Measurements from ENCODE around the gene DBP.

DBP gene

GRCh38 chr19:48625891-48626327, 11.3 kb downstream of the DBP start:
- DNase-seq (ENCODE audit: low read depth), result no peak
- H3K4me3 ChIP-seq (ENCODE audit: low read depth, low read length), result no peak overlapping the region
- TF ChIP-seq, protein P1, sequence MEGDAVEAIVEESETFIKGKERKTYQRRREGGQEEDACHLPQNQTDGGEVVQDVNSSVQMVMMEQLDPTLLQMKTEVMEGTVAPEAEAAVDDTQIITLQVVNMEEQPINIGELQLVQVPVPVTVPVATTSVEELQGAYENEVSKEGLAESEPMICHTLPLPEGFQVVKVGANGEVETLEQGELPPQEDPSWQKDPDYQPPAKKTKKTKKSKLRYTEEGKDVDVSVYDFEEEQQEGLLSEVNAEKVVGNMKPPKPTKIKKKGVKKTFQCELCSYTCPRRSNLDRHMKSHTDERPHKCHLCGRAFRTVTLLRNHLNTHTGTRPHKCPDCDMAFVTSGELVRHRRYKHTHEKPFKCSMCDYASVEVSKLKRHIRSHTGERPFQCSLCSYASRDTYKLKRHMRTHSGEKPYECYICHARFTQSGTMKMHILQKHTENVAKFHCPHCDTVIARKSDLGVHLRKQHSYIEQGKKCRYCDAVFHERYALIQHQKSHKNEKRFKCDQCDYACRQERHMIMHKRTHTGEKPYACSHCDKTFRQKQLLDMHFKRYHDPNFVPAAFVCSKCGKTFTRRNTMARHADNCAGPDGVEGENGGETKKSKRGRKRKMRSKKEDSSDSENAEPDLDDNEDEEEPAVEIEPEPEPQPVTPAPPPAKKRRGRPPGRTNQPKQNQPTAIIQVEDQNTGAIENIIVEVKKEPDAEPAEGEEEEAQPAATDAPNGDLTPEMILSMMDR (IDR thresholded peaks at IDR 0.05; ENCODE audit: control insufficient read depth, extremely low read depth, insufficient read depth), result no peak

DNA sequence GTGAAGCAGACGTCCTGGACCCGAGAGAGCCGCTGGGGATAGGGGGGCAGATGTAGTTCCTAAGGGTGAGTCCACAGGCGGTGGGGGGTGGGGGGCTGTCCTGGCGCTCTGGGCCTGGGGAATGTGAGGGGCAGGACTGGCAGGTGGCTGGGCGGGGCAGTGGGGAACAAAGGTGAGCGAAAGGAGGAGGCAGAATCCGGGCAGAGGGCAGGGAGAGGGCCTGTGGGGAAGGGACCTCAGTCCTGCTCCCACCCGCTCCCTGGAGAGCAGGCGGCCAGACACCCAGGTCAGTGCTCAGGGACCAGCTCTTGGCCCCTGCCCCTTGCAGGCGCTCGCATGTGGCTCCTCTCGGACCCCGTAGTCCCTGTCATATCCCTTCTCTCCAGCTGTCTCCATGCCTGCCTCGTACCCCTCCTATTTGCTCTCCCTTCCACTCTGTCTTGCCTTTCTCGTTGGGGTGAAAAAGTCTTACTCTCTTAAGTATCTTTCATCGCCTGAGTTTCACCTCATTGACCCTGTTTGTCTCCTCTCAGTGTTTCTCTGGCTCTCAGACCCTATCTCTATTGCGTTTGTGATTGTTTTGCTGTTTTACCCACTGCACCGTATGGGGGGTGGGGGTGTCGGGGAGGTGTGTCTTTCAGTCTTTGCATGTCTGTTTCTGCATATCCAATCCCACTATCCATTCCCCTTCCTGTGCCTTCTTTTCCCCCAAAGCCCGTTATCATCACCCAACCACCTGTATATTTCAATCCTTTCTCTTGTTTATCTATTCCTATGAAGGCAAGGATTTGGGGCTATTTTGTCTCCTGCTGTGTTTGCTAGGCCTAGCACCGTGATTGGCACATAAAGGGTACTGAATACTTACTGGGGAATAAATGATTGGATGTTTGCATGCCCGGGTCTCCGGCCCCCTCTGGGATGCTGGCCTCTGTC, 12.1 kb downstream of the DBP start:
- TF ChIP-seq, protein P1 (IDR thresholded peaks at IDR 0.05; ENCODE audit: control insufficient read depth, extremely low read depth, insufficient read depth), result no peak
- H3K4me3 ChIP-seq (ENCODE audit: low read depth, low read length), result peak overlapping the region; percentile 64
- DNase-seq (ENCODE audit: low read depth), result no peak

DNA sequence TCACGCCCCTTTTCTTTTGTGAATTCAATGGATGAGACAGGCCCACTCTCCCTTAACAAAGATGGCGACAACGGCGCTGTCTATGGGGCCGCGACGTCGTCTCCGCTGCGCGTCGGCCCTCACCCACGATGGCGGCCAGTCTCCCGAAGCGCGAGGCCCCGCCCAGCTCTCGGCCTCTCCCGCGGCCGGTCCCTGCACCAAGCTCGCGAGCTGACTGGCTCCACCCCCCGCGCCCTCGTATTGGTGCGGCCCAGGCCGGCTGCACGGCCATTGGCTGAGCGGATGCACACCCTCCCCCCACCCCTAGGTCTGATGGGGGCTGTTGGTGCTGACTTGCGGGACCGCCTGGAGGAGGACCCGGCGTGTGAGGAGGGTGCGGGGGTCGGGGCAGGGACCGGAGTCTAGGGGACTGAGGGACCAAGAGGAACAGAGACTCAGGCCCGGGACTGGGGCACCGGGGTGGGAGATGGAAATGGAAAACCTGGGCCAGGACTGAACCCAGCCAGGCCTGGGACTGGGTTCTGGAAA, 13.0 kb downstream of the DBP start:
- TF ChIP-seq, protein P1 (IDR thresholded peaks at IDR 0.05; ENCODE audit: control insufficient read depth, extremely low read depth, insufficient read depth), result no peak
- DNase-seq (ENCODE audit: low read depth), result no peak
- H3K4me3 ChIP-seq (ENCODE audit: low read depth, low read length), result peak overlapping the region; percentile 64

- DNase-seq (ENCODE audit: low read depth), result no peak
- TF ChIP-seq, protein P1 (IDR thresholded peaks at IDR 0.05; ENCODE audit: control insufficient read depth, extremely low read depth, insufficient read depth), result no peak
- peak overlapping the region; percentile 30 for H3K4me3 ChIP-seq (ENCODE audit: low read depth, low read length)
These were observed 13.6 kb downstream of the DBP start for GRCh38 chr19:48623556-48624066.

DNA sequence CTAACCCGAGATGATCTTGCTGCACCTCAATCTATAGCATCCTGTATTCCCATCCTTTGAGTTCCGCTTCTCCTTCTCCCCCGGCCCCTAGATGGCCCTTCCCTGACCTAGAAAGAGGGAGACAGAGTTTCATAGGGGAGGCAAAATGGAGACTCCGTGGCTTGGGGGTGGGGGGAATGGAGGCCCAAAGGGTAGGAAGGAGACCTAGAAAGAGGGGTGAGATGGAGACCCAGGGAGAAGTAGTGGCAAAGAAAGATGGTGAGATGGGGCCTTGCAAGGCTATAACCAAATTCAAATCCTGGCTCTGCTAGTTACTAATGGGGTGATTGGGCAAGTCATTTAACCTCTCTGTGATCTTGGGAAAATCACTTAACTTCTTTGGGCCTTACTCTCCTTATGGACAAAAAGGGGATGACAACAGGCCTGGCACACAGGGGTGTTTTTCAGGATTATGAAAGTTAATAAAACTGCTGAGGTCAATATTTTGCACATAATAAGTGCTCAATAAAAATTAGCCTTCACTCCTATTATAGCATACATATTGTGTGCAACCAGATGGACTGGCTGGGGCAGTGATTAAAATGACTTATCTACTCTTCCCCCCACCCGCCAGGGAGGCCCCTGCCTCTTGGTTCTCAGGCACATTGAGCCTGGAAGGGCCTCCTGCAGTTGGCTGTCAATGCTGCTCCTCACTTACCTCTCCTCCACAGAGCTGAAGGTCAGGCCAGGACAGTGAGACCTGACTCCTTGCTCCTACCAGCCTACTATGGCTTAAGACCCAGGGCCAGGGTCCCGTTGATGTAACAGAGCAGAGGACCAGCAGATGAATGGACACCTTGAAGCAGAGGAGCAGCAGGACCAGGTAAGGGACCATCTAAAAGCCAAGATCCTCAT, 17.2 kb downstream of the DBP start:
- H3K4me3 ChIP-seq (ENCODE audit: low read depth, low read length), result peak overlapping the region; percentile 91
- TF ChIP-seq, protein P1 (IDR thresholded peaks at IDR 0.05; ENCODE audit: control insufficient read depth, extremely low read depth, insufficient read depth), result no peak
- no peak for DNase-seq (ENCODE audit: low read depth)

DNA sequence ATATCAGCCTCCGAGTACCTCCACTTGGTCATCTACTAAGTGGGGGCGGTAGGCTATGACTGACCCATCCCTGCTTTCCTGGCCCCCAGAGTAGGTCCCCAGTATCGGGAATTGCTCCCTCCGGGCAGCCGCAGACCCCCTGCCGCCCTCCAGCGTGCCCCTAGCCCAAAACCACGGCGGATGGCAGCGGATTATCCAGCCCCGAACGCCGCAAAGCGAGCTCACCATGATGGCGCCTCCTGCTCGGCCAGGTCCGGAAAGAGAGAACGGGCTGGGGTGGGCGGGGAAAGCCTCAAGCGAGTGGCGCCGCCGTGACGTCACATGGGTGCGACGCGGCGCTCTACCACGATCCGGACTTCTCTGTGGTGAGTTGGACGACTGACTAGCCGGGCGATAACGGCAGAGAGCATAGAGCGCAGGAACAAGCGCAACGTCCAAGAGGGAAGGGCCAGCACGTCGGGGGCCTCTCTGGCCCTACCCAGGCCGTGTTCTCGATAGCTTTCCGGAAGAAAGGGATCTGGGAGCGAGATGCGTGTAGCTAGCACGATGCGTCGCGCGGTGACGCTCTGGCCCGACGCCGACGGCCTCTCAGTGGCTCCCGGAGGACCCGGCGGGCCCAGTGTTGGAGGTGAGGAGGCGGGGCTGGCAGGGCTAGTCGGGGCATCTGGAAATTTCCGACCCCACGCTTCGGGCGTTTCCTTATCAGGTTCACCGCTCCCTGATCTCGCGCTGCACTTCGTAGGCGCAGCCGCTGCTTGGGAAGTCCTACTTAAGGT, 18.1 kb downstream of the DBP start, which contains the start of the genes RPL18 and SPHK2:
RPL18 (minus strand) TSS at position 263 of the 776 bp plus-strand sequence; CDS start at position 228, 35 bp downstream.
SPHK2 (plus strand) TSS at position 591 of the 776 bp plus-strand sequence. CDS start 1,009 bp downstream, outside the sequence.
- peak within 1 kb of the TSS; percentile 91 for H3K4me3 ChIP-seq (ENCODE audit: low read depth, low read length)
- TF ChIP-seq, protein P1 (IDR thresholded peaks at IDR 0.05; ENCODE audit: control insufficient read depth, extremely low read depth, insufficient read depth), result 0 out of 2 replicates have a peak, but pooled peaks have one; percentile 1

More for the DNA sequence above, 18.1 kb downstream of the DBP start, which contains the start of the genes RPL18 and SPHK2:
- DNase-seq (ENCODE audit: low read depth), result peak; percentile 96
